ENCODE measurements around the gene WDFY3.

- no peak for TF ChIP-seq CTCF (IDR thresholded peaks at IDR 0.05)
- no peak for TF ChIP-seq POLR2A (IDR thresholded peaks at IDR 0.05)
Observed at GRCh38 chr4:84847978-84848377, 118.5 kb downstream of the WDFY3 start.

All from lower leg skin (tissue), 3 donors.